KOPT-K1 (cell line): ENCODE measurements around the gene ZNF764.
"Not testable (repeated sequence)": the region's sequence is repeated elsewhere in the genome, so short reads cannot be mapped to it uniquely, and the experiment has no call there.

Experiments used
- H3K27ac ChIP-seq: fragments of 200-600 bp; sonication (generic); 2 replicates; pipeline ENCODE4 v1.5.1; 2016; ENCODE audit warnings: antibody characterized with exemption, mild to moderate bottlenecking, low read depth, low read length; ENCODE audit not compliant: poor library complexity, severe bottlenecking
- H3K36me3 ChIP-seq: fragments of 200-600 bp; sonication (generic); 2 replicates; pipeline ENCODE4 v1.5.1; 2017; ENCODE audit warnings: antibody characterized with exemption, mild to moderate bottlenecking, low read length, moderate library complexity; ENCODE audit not compliant: insufficient read depth
- H3K9me3 ChIP-seq: fragments of 200-600 bp; sonication (generic); 2 replicates; pipeline ENCODE4 v1.5.1; 2017; ENCODE audit warnings: antibody characterized with exemption, low read length, mild to moderate bottlenecking; ENCODE audit not compliant: insufficient read depth, poor library complexity, severe bottlenecking

ZNF764 gene

DNA sequence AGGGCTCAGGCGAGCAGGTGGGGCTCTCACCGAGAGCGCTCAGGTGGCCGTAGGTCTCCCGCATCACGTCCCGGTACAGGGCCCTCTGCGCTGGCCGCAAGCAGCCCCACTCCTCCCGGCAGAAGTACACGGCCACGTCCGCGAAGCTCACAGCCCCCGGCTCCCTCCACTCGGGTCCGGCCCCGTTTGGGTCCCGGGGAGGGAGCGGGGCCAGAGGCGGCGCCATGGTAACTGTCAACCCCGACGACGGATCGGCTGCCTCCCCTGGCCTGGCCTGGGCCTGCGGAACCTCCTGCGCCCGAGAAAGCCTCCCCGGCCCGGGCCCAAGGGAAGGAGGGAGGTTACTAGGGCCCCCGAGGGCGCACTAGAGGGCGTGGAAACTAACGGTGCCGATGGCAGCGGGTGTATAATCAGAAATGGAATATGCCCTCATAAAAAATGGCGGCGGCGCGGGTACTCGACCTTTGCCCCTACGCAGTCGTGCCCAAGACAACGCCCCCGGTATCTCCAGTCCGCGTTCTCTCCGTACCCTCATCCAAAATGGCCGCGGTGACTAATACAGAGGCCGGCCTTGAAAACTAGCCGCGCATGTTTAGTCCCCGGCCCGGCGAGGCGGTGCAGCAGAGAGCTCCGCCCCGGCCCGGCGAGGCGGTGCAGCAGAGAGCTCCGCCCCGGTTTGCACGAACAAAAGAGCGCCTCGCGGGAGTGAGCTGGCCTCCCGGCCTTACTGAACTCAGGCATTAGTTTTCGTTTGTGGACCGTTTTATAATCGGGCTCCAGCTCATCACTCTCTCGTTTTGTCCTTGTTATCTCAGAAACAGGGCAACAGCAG is at the start of gene ZNF764:
Gene ZNF764 (minus strand): TSS at position 418 of the 832 bp plus-strand sequence. CDS start 192 bp downstream, at position 226.
- Histone ChIP-seq H3K36me3 (peaks cover 32% of the 10 kb centered on the region), H3K27ac (peak within 1 kb of the TSS; percentile 95), H3K9me3 (no peaks in the 10 kb centered on the region)

DNA sequence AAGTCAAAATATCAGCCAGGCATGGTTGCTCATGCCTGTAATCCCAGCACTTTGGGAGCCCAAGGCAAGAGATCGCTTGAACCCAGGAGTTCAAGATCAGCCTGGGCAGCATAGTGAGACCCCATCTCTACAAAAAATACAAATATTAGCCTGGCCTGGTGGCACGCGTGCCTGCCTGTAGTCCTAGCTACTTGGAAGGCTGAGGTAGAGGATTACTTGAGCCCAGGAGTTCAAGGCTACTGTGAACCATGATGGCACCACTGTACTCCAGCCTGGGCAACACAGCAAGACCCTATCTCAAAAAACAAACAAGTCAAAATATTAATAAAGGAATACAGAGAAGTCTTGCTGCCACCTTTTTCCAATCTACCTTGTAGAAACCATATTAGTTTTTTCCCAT is 47.8 kb upstream of the ZNF764 start:
- Histone ChIP-seq H3K36me3 (peaks cover 68% of the 10 kb centered on the region), H3K27ac (no peak overlapping the region), H3K9me3 (no peaks in the 10 kb centered on the region)

DNA sequence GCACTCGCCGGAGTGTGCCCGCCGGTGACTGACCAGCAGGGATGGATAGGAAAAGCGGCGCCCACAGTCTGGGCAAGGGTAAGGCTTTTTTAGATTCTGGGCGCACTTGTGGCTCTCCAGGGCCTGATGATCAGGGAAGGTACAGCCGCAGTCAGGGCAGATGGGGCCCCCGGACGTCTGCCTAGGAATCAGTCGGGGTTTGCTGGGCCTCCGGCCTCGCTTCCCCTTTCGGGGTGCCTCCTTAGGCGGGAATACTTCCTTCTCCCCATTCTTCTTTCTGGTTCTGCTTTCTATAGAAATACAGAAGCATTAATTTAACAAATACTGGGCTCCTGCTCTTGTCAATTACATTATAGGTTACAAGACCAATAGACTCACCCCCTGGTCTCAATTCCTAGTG is 47.0 kb upstream of the ZNF764 start:
- Histone ChIP-seq H3K9me3 (no peaks in the 10 kb centered on the region), H3K36me3 (peaks cover 68% of the 10 kb centered on the region), H3K27ac (no peak overlapping the region)

DNA sequence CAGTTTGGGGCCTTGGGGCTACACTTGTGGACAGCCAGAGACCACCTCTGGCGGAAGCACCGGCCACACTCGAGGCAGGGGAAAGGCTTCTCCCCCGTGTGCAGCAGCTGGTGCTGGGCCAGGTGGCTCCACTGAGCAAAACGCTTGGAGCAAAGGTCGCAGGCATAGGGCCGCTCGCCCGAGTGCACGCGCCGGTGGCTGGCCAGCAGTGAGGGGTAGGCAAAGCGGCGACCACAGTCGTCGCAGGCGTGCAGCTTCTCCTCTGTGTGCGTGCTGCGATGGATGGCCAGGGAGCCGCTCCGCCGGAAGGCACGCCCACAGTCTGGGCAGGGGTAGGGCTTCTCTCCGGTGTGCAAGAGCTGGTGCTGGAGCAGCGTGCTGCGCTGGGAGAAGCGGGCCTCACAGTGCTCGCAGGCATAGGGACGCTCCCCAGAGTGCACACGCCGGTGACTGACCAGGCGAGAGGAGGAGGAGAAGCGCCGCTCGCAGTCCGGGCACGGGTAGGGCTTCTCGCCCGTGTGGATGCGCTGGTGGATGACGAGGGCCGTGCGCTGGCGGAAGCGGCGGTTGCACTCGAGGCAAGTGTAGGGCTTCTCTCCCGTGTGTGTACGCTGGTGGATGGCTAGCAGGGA is 46.3 kb upstream of the ZNF764 start:
- Histone ChIP-seq H3K9me3 (no peaks in the 10 kb centered on the region), H3K27ac (no peak overlapping the region)

DNA sequence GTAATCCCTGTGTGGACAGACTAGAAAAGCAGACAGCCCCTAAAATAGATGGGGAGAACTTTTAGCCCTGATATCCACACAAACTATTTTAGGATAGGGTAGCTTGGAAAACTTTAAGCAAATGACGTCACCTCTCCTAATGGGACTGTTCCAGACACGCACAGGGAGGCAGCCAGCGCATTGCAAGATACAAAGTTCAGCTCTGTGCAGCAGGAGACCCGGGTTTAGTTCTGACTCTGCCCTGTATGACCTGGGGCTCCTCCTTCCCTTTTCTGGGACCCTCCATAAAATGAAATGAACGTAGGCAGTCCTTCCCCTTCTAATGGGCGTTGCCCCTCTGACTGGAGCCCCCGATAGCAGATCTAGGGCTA is 45.8 kb upstream of the ZNF764 start:
- H3K27ac ChIP-seq = no peak overlapping the region
- H3K9me3 ChIP-seq = no peaks in the 10 kb centered on the region
- peaks cover 68% of the 10 kb centered on the region for H3K36me3 ChIP-seq

More for the DNA sequence above, 46.3 kb upstream of the ZNF764 start:
- peaks cover 68% of the 10 kb centered on the region for H3K36me3 ChIP-seq

DNA sequence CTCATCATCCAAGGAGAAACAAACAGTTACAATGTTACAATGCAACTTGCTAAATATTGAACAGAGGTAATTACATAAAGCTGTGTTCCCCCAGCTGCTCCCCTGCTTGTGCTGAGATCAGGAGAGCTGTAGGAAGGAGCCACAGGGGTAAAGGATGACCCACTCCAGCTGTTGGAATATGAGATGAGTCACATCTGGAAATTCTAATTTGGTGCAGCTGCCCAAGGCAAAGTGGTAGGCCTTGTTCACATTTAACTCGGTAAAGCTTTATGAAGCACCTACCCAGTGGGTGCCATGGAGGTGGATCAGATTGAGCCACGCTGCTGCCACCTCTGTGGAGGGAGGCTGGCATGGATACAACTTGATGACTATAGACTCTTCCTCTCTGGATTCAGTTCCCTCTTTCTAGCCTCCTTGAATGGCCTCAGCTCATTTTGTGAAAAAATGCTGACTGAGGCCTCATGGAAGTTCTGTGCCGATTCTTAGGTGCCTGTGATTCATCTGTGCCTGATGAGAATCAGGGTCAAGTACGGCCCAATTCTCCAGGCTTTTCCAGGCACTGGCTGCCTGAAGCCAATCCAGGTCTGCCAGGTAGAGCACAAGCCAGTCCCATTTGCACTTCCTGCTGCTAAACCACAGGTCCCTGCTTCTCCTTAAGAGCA is 44.6 kb upstream of the ZNF764 start:
- Histone ChIP-seq H3K36me3 (peaks cover 59% of the 10 kb centered on the region), H3K27ac (no peak overlapping the region), H3K9me3 (no peaks in the 10 kb centered on the region)

DNA sequence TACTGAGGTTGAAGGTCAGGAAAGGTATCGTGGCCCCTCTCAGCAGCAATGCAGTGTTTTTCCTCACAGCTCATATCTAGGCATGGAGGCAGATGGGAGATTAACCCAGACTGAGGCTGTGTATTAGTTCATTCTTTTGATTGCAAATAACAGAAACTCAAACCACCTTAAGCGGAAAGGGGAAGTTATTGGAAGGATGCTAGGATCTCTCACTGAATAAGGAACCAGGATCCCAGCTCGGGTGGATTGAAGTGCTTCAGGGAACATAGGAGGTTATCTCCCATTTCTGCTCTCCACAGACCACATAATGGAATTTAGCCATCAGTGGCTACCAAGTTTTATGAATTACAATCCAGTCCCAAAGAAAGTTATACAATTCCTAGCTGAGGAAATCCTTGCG is 43.8 kb upstream of the ZNF764 start:
- H3K27ac ChIP-seq = no peak overlapping the region
- no peaks in the 10 kb centered on the region for H3K9me3 ChIP-seq
- H3K36me3 ChIP-seq = peaks cover 52% of the 10 kb centered on the region

DNA sequence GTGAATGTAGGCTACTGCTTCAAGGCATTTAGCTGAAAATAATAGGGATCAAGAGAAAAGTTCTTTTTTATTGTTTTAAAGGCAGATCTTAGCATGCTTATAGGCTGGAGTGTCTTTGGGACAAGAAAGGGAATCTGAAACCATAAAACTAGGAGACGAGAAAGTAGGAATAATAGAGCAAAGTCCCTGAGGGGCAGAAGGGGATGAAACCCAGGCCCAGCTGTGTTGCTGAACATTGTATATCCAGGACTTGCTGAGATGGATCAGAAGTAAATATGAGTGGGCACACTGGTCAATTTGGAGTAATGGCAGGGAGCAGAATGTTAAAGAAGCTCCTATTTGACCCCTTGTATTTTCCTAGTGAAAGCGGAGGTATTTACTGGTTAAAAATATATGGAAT is 42.8 kb upstream of the ZNF764 start:
- Histone ChIP-seq H3K27ac (no peak overlapping the region), H3K36me3 (peaks cover 42% of the 10 kb centered on the region), H3K9me3 (no peaks in the 10 kb centered on the region)

DNA sequence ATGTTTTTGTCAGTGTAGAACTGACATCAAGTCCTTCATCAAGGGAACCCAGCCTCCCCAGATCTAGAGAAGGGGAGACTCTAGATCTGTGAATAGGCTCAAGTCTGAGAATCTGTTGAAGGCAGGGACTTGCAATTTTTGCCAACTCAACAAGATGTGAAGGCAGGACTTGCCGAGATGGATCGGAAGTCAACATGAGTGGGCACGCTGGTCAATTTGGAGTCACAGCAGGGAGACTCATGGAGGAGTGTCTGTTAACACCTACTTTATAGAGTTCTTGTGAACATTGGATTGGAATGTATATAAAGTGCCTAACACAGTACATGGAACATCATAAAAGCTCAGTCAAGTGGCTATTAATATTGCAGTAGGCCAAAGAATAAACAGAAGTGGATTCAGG is 42.0 kb upstream of the ZNF764 start:
- no peak overlapping the region for H3K27ac ChIP-seq
- peaks cover 34% of the 10 kb centered on the region for H3K36me3 ChIP-seq

DNA sequence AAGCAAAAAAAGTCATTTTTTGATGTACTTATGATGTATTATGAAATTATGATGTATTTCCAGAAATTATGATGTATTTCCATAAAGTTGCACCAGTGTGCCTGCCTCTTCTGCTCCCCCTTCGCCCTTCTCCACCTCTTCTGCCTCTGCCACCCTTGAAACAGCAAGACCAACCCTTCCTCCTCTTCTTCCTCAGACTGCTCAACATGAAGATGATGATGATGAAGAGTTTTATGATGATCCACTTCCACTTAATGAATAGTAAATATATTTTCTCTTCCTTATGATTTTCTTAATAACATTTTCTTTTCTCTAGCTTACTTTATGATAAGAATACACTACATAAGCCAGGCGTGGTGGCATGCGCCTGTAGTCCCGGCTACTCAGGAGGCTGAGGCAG is 34.7 kb upstream of the ZNF764 start:
- Histone ChIP-seq H3K36me3 (peaks cover 5% of the 10 kb centered on the region), H3K27ac (no peak overlapping the region), H3K9me3 (no peaks in the 10 kb centered on the region)

More for the DNA sequence above, 42.0 kb upstream of the ZNF764 start:
- no peaks in the 10 kb centered on the region for H3K9me3 ChIP-seq

DNA sequence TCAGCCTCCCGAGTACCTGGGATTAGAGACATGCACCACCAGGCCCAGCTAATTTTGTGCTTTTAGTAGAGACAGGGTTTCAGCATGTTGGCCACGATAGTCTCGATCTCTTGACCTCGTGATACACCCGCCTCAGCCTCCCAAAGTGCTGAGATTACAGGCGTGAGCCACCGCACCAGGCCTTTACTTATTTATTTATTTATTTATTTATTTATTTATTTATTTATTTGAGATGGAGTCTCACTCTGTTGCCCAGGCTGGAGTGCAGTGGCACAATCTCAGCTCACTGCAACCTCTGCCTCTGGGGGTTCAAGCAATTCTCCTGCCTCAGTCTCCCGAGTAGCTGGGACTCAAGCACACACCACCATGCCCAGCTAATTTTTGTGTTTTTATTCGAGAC is 32.7 kb upstream of the ZNF764 start:
- peaks cover 16% of the 10 kb centered on the region for H3K36me3 ChIP-seq
- not testable (repeated sequence) for H3K27ac ChIP-seq, H3K9me3 ChIP-seq

DNA sequence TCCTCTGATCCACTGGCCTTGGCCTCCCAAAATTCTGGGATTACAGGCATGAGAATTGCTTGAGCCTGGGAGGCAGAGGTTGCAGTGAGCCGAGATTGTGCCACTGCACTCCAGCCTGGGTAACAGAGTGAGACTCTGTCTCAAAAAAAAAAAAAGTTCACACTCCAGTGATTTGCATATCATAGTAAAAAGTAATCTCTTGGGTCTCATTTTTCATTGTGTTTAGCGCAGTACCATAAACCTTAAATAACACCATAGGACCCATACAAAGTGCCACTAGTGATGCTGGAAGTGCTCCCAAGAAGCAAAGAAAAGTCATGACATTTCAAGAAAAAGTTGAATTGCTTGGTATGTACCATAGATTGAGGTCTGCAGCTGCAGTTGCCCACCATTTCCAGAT is 31.4 kb upstream of the ZNF764 start:
- H3K27ac ChIP-seq, H3K9me3 ChIP-seq: not testable (repeated sequence)
- peaks cover 16% of the 10 kb centered on the region for H3K36me3 ChIP-seq

DNA sequence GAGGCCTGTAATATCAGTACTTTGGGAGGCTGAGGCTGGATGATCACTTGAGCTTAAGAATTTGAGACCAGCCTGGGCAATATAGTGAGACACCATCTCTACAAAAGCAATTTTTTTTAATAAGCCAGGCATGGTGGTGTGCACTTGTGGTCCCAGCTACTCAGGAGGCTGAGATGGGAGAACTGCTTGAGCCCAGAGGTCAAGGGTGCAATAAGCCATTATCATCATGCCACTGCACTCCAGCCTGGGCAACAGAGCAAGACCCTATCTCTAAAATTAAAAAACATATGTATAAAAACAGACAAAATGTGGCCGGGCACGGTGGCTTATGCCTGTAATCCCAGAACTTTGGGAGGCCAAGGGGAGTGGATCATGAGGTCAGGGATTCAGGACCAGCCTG is 30.5 kb upstream of the ZNF764 start:
- Histone ChIP-seq H3K27ac (no peak overlapping the region), H3K36me3 (peaks cover 21% of the 10 kb centered on the region), H3K9me3 (no peaks in the 10 kb centered on the region)

DNA sequence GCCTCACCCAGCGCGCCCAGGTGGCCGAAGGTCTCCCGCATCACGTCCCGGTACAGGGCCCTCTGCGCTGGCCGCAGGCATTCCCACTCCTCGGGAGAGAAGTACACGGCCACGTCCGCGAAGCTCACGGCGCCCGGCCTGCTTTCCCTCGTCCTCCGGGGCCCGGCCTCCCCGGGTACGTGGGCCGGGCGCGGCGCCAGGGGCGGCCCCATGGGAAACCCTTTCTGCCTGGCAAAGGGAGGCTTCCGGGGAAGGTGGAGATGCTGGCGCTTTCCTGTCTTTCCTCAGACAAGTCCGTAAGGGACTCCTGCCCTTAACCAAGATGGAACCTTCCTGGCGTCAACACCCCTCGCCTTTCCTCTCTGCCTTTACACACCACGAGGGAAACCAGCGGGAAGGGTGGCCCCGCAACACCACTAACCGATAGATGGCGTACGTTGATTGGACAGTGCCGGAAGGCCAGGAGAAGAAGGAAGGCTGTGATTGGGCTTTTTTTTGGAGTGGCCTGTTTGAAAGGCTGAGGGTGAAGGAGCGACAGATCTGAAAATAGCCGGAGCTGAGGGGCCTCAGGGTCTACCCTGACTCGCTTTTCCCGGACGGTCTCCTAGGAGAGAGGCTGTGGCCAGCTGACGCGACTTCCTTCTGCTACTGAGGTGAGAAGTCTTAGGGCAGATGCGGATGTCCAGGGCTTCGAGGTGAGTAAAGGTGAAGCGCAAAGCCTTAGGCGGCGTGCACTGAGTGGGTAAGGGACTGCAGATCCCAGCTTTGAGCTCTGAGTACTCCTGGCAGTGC is 27.4 kb upstream of the ZNF764 start, which contains the start of gene ZNF785:
Gene ZNF785 (minus strand): TSS at position 298 of the 792 bp plus-strand sequence. CDS start 86 bp downstream, at position 212.
- H3K9me3 ChIP-seq = no peaks in the 10 kb centered on the region
- H3K36me3 ChIP-seq = peaks cover 47% of the 10 kb centered on the region
- peak within 1 kb of the TSS; percentile 88 for H3K27ac ChIP-seq

DNA sequence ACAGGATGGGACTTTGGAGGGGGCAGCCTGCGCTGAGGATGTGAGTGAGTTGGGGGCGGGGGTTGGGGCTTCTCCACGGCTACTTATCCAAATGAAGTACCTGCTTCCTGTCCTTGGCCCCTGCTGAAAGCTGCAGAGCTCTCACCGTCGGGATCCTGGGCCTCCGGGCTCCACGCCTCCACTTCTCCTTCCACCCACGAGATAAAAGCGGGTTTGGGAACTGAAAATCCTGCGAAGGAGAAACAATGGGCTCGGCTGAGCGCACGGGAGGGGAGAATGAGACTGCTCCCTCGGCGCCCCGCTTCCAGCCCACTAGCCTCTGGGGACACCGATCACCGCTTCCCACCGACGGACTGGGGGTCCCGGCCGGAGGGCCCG is 26.8 kb upstream of the ZNF764 start:
- H3K36me3 ChIP-seq = peaks cover 47% of the 10 kb centered on the region
- H3K9me3 ChIP-seq = no peaks in the 10 kb centered on the region
- peak overlapping the region; percentile 88 for H3K27ac ChIP-seq
